Activated T-cell treated with anti-CD3 and anti-CD28 coated beads for 48 hours (primary cell): ENCODE measurements around the gene CHRNG.

ENCODE experiments used
- DNase-seq: peaks from one replicate; pipeline ENCODE4 v3.0.0-alpha.2; 2020; ENCODE audit warnings: low read depth

CHRNG gene

GRCh38 chr2:232539298-232540231 is at the start of gene CHRNG:
Gene CHRNG, plus strand, starts transcription at chr2:232539692. Its CDS starts 56 bp downstream, at chr2:232539748.
- DNase-seq: no peak

GRCh38 chr2:232490221-232491138 is 49.0 kb upstream of the CHRNG start:
- no peak for DNase-seq

- DNase-seq: no peak
Measured at GRCh38 chr2:232491139-232491780, 48.2 kb upstream of the CHRNG start.

GRCh38 chr2:232492236-232492848 is 47.1 kb upstream of the CHRNG start:
- no peak for DNase-seq

GRCh38 chr2:232492963-232493700 is 46.4 kb upstream of the CHRNG start:
- DNase-seq: no peak

GRCh38 chr2:232493701-232494474 is 45.6 kb upstream of the CHRNG start:
- DNase-seq: no peak

GRCh38 chr2:232494542-232494941 is 45.0 kb upstream of the CHRNG start:
- DNase-seq: no peak

- DNase-seq: no peak
Measured at GRCh38 chr2:232495292-232495691, 44.2 kb upstream of the CHRNG start.

GRCh38 chr2:232496501-232497270 is 42.8 kb upstream of the CHRNG start:
- no peak for DNase-seq

- DNase-seq: no peak
Measured at GRCh38 chr2:232497348-232497747, 42.1 kb upstream of the CHRNG start.

GRCh38 chr2:232498452-232498851 is 41.0 kb upstream of the CHRNG start:
- DNase-seq: no peak

- no peak for DNase-seq
Measured at GRCh38 chr2:232501331-232501771, 38.1 kb upstream of the CHRNG start.

- no peak for DNase-seq
Measured at GRCh38 chr2:232501794-232502390, 37.6 kb upstream of the CHRNG start.

GRCh38 chr2:232502511-232502910 is 37.0 kb upstream of the CHRNG start:
- DNase-seq: no peak

- DNase-seq: peak; percentile 42
Measured at GRCh38 chr2:232502911-232503808, 36.3 kb upstream of the CHRNG start.

GRCh38 chr2:232503809-232504323 is 35.6 kb upstream of the CHRNG start:
- DNase-seq: no peak

- no peak for DNase-seq
Measured at GRCh38 chr2:232504438-232504837, 35.1 kb upstream of the CHRNG start.

GRCh38 chr2:232505856-232506255 is 33.6 kb upstream of the CHRNG start:
- DNase-seq: no peak
